NB4 (cell line): ENCODE results near the gene TINCR.

Experiments used
- MYC ChIP-seq: IDR thresholded peaks from 2 replicates; pipeline ENCODE4 v1.6.1; 2011; ENCODE audit warnings: low read depth, low read length
- POLR2A ChIP-seq: IDR thresholded peaks from 2 replicates; pipeline ENCODE4 v1.6.1; 2011; ENCODE audit warnings: mild to moderate bottlenecking; ENCODE audit not compliant: insufficient read length; ENCODE audit errors: extremely low read depth
- TF ChIP-seq, protein P1 (sequence below): IDR thresholded peaks from one replicate; pipeline ENCODE4 v1.5.1; 2012; ENCODE audit warnings: low read depth, low read length
- TF ChIP-seq, protein P2 (sequence below): IDR thresholded peaks from 2 replicates; pipeline ENCODE4 v1.6.1; 2011; ENCODE audit warnings: low read depth, low read length

DNA sequence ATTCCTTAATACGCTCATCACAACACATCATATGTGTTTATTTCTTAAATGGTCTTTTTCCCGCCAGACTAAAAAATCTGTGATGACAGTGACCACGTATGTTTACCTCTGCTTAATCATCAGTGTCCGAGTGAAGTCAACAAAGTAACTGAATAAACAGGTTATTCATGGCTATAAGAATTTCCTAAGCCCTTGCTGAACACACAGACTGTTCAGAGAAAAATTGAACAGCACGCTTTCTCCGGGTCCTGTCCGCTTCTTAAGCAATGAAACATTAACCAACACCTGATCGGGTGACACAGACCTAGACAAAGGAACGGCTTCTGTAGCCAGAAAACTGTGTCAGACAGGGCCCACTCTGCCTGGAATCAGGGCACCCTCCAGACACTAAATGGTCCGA lies 40.5 kb upstream of the TINCR start:
- TF ChIP-seq, protein P1, sequence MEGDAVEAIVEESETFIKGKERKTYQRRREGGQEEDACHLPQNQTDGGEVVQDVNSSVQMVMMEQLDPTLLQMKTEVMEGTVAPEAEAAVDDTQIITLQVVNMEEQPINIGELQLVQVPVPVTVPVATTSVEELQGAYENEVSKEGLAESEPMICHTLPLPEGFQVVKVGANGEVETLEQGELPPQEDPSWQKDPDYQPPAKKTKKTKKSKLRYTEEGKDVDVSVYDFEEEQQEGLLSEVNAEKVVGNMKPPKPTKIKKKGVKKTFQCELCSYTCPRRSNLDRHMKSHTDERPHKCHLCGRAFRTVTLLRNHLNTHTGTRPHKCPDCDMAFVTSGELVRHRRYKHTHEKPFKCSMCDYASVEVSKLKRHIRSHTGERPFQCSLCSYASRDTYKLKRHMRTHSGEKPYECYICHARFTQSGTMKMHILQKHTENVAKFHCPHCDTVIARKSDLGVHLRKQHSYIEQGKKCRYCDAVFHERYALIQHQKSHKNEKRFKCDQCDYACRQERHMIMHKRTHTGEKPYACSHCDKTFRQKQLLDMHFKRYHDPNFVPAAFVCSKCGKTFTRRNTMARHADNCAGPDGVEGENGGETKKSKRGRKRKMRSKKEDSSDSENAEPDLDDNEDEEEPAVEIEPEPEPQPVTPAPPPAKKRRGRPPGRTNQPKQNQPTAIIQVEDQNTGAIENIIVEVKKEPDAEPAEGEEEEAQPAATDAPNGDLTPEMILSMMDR, result no peak
- no peak for TF ChIP-seq POLR2A
- TF ChIP-seq, protein P2, sequence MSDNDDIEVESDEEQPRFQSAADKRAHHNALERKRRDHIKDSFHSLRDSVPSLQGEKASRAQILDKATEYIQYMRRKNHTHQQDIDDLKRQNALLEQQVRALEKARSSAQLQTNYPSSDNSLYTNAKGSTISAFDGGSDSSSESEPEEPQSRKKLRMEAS, result no peak
- TF ChIP-seq MYC, result no peak
